DMS153 (cell line): ENCODE results near the gene ODF2L.

ENCODE experiments used
- DNase-seq: peaks from one replicate; lab custom pipeline; 2025; lab: John Stamatoyannopoulos, UW

ODF2L gene

DNA sequence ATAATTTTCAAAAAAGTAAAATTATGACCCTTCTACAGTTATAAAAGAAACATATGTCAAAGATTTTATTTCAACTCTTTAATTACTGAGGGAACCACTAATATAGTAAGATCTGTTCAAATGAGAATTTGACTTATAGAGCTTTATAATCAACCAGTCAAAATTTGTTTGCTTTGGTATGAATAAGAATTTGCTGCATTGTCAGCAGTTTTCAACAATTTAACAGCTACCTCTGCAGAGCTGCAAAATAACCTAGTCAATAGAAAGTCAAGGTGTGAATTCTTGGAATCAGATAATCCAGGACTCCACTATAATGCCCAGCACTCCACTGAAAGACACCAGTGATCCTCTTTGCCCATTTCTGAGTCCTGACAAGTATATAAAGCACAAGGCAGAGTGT is 78.2 kb downstream of the ODF2L start:
- DNase-seq, result no peak

DNA sequence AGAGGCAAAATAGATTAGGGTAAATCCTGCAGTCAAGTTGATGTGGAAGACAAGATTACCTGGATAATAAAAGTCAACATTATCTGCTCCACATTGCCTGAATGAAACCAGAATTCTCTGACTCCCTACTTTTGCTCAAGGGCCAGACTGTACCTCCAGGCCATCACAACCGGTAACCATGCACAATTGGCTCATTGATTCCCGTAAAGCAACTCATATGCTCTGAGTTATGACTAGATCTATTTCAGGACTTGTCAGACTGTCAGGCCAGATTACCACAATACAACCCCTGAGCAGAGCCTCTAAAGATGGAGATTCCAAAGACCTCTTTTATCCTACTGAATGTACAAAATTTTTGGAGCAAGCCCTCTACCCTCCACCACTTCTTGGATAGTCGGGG is 90.4 kb downstream of the ODF2L start:
- DNase-seq, result no peak

DNA sequence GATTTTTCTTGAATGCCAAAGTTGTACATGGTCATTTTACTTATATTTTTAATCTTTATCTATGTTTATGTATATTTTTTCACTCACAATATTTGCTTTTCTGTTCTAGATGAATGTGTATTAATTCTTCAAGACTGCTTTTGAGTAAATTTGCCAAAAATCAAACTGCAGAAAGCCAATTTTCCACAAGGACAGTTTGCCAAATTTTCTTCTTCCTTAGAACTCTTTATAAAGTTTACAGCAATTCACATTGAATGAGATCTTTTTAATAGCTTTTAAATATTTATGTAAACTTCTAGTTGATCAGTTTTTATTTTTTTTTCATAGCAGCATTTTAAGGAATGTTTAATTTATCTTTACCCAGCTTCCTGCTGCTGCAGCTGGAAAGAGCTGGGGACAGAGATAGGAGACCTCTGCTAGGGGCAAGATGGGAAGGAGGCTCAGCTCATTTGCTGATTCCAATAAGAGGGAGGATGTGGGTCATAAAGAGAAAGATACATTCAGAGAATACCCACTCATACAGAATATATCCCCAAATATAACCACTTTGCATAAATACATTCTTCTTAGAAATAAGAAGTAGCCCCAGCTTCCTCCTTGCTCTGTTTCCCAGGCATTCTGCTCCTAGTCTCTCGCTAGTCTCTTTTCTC is 93.0 kb downstream of the ODF2L start:
- DNase-seq, result no peak
